HFF-Myc (cell line): ENCODE measurements around the gene BBOX1.
"Not testable (repeated sequence)": the region's sequence is repeated elsewhere in the genome, so short reads cannot be mapped to it uniquely, and the experiment has no call there.

ENCODE experiments used
- DNase-seq: peaks from one replicate; pipeline ENCODE4 v3.0.0-alpha.2; 2011; ENCODE audit warnings: low read depth; ENCODE audit errors: extremely low read depth
- H3K4me3 ChIP-seq: replicated peaks from 2 replicates; pipeline ENCODE4 v1.5.1; 2011; ENCODE audit warnings: low read depth, mild to moderate bottlenecking, control low read depth, low read length
- TF ChIP-seq, protein P1 (sequence below): IDR thresholded peaks from 2 replicates; pipeline ENCODE4 v1.5.1; 2012; ENCODE audit warnings: mild to moderate bottlenecking, low read depth, low read length, control low read depth; ENCODE audit errors: missing control alignments

Gene BBOX1

GRCh38 chr11:27040302-27041115, at the start of gene BBOX1:
Gene BBOX1 (plus strand): TSS chr11:27040815. CDS start chr11:27055431, 14,616 bp downstream.
- TF ChIP-seq, protein P1, sequence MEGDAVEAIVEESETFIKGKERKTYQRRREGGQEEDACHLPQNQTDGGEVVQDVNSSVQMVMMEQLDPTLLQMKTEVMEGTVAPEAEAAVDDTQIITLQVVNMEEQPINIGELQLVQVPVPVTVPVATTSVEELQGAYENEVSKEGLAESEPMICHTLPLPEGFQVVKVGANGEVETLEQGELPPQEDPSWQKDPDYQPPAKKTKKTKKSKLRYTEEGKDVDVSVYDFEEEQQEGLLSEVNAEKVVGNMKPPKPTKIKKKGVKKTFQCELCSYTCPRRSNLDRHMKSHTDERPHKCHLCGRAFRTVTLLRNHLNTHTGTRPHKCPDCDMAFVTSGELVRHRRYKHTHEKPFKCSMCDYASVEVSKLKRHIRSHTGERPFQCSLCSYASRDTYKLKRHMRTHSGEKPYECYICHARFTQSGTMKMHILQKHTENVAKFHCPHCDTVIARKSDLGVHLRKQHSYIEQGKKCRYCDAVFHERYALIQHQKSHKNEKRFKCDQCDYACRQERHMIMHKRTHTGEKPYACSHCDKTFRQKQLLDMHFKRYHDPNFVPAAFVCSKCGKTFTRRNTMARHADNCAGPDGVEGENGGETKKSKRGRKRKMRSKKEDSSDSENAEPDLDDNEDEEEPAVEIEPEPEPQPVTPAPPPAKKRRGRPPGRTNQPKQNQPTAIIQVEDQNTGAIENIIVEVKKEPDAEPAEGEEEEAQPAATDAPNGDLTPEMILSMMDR: no peak
- no peak for DNase-seq
- H3K4me3 ChIP-seq: no peak within 1 kb of the TSS

- no peak for DNase-seq
- TF ChIP-seq, protein P1: no peak
These were observed 48.5 kb upstream of the BBOX1 start for GRCh38 chr11:26992031-26992541.

GRCh38 chr11:26993965-26994457, 46.6 kb upstream of the BBOX1 start, which contains the start of gene FIBIN:
Gene FIBIN (plus strand): TSS chr11:26994112. CDS start chr11:26994527, 415 bp downstream.
- peak within 1 kb of the TSS; percentile 84 for H3K4me3 ChIP-seq
- no peak for DNase-seq

More at GRCh38 chr11:26992031-26992541, 48.5 kb upstream of the BBOX1 start:
- no peak overlapping the region for H3K4me3 ChIP-seq

GRCh38 chr11:26994631-26995095, 46.0 kb upstream of the BBOX1 start:
- no peak for DNase-seq
- TF ChIP-seq, protein P1: no peak
- peak overlapping the region; percentile 84 for H3K4me3 ChIP-seq

More at GRCh38 chr11:26993965-26994457, 46.6 kb upstream of the BBOX1 start, which contains the start of gene FIBIN:
- TF ChIP-seq, protein P1: peak; percentile 9

- DNase-seq: no peak
- peak overlapping the region; percentile 84 for H3K4me3 ChIP-seq
- TF ChIP-seq, protein P1: no peak
These were observed 44.7 kb upstream of the BBOX1 start for GRCh38 chr11:26995701-26996460.

DNA sequence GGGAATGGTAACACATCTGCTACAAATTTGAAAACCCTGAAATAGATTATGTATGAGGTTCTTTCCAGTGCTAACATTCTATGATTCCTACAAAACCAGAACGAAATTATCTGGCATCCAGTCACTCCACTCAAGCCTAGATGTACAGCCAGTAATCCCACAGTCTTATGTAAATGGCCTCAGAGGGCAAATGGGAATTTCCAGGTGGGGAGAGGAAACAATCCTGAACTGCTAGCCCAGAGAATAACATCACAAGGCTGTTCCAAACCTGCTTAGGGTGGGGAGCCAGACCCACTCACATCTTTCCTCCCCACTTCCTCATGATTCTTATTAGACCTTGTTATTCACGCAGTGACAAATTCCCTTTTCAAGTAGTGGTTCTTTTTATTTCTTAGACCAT, 43.2 kb upstream of the BBOX1 start:
- DNase-seq: no peak
- TF ChIP-seq, protein P1: no peak
- H3K4me3 ChIP-seq: peak overlapping the region; percentile 84; the same call in 1 of the 2 replicates

- not testable (repeated sequence) for H3K4me3 ChIP-seq, DNase-seq
These were observed 39.4 kb upstream of the BBOX1 start for GRCh38 chr11:27001136-27001730.
